ENCODE results near the gene RASGRF1.

RASGRF1 gene

GRCh38 chr15:79067072-79067833 lies 23.3 kb downstream of the RASGRF1 start:
- DNase-seq: no peak

DNA sequence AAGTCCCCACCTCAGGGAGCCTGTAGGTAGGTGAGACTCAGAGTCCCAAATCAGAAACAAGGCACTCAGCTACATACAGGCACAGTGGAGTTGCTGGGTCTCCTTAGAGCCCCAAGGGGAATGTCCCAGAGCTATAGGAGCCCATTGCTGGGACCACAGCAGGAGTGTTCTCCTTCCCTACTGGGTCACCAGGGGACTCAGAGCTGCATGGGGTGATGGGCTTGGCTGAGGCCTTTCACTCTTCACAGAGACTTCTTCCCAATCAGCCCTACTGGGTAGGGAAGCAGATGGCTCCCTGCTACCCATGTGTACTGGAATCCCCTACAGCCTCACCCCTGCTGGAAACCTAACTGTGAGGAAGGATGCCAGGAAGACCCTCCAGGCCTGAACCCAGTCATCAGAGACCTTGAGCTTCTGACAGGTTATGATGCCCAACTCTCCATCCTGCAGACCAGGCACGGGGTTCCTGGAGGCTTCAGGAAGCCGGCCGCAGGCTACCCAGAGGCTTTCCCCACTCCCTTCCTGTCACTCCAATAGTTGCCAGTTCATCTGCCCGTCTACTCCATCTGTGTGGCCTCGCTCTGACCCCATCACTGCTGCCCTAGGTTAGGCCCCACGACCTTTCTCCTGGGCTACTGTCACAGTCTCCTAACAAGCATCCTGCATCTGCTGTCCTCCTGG lies 24.0 kb downstream of the RASGRF1 start:
- no peak for DNase-seq

GRCh38 chr15:79065706-79066376 lies 24.7 kb downstream of the RASGRF1 start:
- DNase-seq: no peak

DNA sequence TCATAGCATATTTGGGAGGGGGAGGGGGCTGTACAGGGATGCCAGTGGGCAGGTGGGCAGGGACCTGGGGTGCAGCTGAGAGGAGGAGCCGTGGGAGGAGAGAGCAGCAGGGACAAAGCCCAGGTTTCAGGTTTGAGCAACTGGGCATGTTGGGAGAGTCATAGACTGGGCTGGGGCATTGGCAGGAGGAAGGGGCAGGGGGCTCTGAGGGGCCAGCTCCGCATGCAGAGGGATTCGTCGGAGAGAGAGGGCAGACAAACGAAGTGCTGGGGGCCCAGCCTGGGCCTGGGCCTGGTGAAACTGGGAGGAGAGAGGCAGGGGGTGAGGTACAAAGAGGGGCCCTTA lies 25.2 kb downstream of the RASGRF1 start:
- no peak for DNase-seq

DNA sequence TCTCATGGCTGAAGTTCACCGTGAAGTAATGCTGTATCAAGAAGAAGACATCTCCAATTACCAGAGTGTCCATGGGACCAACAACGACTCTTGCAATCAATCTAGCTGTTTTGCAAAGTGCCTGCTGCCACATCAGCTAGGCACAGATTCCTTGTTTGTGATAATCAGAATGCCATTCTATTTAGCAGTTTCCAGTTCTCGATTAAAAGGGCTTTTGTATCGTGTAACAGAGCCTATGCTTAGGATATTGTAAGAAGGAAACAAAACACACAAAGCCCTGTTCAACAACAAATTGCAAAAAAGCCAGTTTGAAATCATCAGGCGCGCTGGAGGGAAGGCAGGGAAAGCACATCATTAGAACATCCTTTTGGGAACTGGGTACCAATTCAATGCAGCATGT lies 26.1 kb downstream of the RASGRF1 start:
- DNase-seq: no peak

- DNase-seq: no peak
Measured at GRCh38 chr15:79060175-79060574, 30.4 kb downstream of the RASGRF1 start.

- DNase-seq: no peak
Measured at GRCh38 chr15:79059081-79059572, 31.5 kb downstream of the RASGRF1 start.

DNA sequence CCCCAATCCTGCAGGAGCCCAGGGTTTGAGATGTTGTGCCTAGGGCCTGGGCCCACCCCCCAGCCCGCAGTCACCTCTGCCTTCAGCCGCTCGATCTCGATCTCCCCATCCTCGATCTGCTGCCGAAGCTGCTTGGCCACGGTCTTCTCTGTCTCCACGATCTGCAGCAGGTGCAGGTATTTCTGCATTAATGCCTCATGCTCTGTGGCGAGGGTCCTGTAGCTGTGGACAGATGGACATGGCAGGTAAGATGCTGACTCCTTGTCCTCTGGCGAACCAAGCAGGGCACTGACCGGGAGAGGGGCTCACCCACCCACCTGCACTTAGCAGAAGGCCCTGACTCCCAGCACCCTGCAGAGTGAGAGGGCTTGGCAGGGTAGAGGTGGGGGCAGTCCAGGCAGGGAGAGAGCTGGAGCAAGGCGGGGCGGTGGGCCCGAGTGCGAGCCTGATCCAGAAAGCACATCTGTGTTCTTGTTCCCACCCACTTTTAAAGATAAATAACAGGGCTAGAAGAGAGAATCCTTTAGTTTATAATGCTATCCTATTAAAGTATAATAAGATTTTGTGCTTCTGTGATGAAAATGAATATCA lies 32.2 kb downstream of the RASGRF1 start:
- no peak for DNase-seq

- no peak for DNase-seq
Measured at GRCh38 chr15:79057050-79057449, 33.5 kb downstream of the RASGRF1 start.

DNA sequence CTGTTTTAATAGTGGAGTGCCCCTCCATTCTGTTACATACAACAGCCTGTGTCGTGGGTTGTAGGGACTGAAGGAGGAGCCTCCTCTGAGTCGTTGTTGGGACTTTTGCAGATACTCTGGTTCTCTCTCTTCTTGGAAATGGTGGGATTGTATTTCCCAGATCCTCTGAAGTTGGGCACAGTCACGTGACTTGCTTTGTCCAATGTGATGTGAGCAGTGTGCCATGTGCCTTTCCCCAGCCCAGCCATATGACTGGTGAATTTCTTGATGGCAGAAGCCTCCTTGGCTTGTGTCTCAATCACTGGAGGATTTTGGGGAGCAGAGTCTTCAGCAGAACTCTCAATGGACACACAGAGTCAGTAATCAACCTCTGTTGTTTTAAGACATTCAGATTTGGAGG lies 36.2 kb downstream of the RASGRF1 start:
- DNase-seq: no peak

- no peak for DNase-seq
Measured at GRCh38 chr15:79053894-79054293, 36.7 kb downstream of the RASGRF1 start.

GRCh38 chr15:79051941-79052731 lies 38.4 kb downstream of the RASGRF1 start:
- DNase-seq: no peak

- no peak for DNase-seq
Measured at GRCh38 chr15:79051029-79051428, 39.6 kb downstream of the RASGRF1 start.

- no peak for DNase-seq
Measured at GRCh38 chr15:79050341-79050740, 40.2 kb downstream of the RASGRF1 start.

GRCh38 chr15:79049416-79049815 lies 41.2 kb downstream of the RASGRF1 start:
- DNase-seq: no peak

- no peak for DNase-seq
Measured at GRCh38 chr15:79047676-79048439, 42.7 kb downstream of the RASGRF1 start.

DNA sequence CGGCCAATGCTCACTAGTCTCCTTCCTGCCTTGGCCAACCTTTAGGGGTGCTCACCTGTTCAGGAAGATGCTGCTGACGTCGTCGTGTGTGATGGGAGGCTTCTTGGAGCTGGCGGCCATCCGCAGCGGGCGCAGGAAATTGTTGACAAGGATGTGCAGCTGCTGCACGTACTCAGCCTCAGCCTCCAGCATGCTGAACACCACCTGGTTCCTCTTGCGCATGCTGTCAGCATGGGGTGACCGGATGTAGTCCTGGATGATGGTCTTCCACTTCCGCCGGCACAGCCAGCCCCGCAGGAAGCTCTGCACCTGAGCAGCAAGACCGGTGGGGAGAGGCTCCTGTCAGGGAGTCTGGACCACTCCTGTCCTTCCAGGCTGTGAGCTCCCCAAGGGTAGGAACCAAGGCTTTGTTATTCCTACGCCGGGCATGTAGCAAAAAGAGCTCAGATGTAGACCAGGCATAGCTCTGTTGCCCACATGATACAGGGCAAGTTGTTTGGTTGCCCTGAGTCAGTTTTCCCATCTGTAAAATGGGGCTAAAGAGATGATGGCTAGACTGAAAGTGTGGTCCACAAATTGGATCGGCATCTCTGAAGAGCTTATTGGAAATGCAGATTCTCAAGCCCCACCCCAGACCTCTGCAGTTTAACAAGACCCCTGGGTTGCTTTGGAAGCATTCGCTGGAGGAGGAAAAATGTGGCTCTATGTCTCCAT lies 43.7 kb downstream of the RASGRF1 start:
- no peak for DNase-seq

GRCh38 chr15:79045041-79045440 lies 45.5 kb downstream of the RASGRF1 start:
- DNase-seq: no peak

GRCh38 chr15:79042213-79042928 lies 48.2 kb downstream of the RASGRF1 start:
- no peak for DNase-seq

GRCh38 chr15:79041601-79042168 lies 48.9 kb downstream of the RASGRF1 start:
- no peak for DNase-seq
